Measurements from ENCODE around the gene ROR1. TPM values are rescaled to one million over a fixed set of nuclear protein-coding genes. Genes with fewer than 3 reads are reported as not detected.

The ROR1 gene
- total and polyA plus RNA-seq, 7 donors, result 0.13 to 2.8 (median 1.2) TPM

GRCh38 chr1:63819795-63820194, 46.0 kb downstream of the ROR1 start:
- TF ChIP-seq CTCF (IDR thresholded peaks at IDR 0.05), result no peak
- intact Hi-C loops (cut with DNase I), result no loop called here
- no peak overlapping the region for H3K4me3 ChIP-seq
- ATAC-seq (no peak), DNase-seq (no peak)
- H3K4me1 ChIP-seq, result peaks cover 19% of the 10 kb centered on the region
- H3K36me3 ChIP-seq (ENCODE audit: insufficient read depth in 1 of 2, low read depth in 1 of 2), result no peaks in the 10 kb centered on the region
- 97 to 98% (median 97%) methylated on average over 2 of the region's 2 CpGs for WGBS, 3 donors
- no peak overlapping the region for H3K27ac ChIP-seq
- H3K27me3 ChIP-seq (ENCODE audit: insufficient read depth in 3 of 3, low read length in 2 of 3), result no peaks in the 10 kb centered on the region
- H3K9me3 ChIP-seq, result no peaks in the 10 kb centered on the region

GRCh38 chr1:63821091-63822005, 47.5 kb downstream of the ROR1 start:
- Histone ChIP-seq H3K27me3 (ENCODE audit: insufficient read depth in 3 of 3, low read length in 2 of 3) (no peaks in the 10 kb centered on the region), H3K4me3 (no peak overlapping the region), H3K27ac (no peak overlapping the region), H3K36me3 (ENCODE audit: insufficient read depth in 1 of 2, low read depth in 1 of 2) (no peaks in the 10 kb centered on the region), H3K9me3 (no peaks in the 10 kb centered on the region), H3K4me1 (peaks cover 19% of the 10 kb centered on the region)
- TF ChIP-seq CTCF (IDR thresholded peaks at IDR 0.05), result no peak
- ATAC-seq (peak in 3 of 4 donors; percentile 28 to 73 (median 59)), DNase-seq (no peak)
- WGBS, 3 donors, result 41 to 47% (median 42%) methylated on average over 8 of the region's 8 CpGs
- intact Hi-C loops (cut with DNase I), result no loop called here

DNA sequence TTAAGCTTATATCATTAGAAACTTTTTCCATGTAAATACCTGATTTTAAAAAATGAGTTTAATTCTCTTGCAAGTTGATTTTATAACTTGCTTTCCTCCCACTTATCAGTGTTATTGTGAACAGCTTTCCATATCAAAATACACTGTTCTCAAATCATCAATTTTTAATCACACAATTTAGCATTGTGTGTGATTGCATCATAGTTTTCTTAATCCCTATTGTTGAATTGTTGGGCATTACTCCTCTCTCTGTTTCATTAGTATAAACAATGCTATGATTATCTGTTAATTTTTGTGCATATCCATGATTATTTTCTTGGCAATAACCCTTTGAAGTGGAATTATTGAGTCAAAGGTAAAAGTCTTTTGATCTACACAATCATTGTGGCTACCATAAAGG, 48.7 kb downstream of the ROR1 start:
- H3K27me3 ChIP-seq (ENCODE audit: insufficient read depth in 3 of 3, low read length in 2 of 3), result no peaks in the 10 kb centered on the region
- DNase-seq, result no peak
- intact Hi-C loops (cut with DNase I), result no loop called here
- no peak overlapping the region for H3K4me3 ChIP-seq
- peaks cover 14% of the 10 kb centered on the region for H3K4me1 ChIP-seq
- ATAC-seq, result no peak
- H3K9me3 ChIP-seq, result no peaks in the 10 kb centered on the region
- no peak overlapping the region for H3K27ac ChIP-seq
- TF ChIP-seq CTCF (IDR thresholded peaks at IDR 0.05), result no peak
- H3K36me3 ChIP-seq (ENCODE audit: insufficient read depth in 1 of 2, low read depth in 1 of 2), result no peaks in the 10 kb centered on the region

DNA sequence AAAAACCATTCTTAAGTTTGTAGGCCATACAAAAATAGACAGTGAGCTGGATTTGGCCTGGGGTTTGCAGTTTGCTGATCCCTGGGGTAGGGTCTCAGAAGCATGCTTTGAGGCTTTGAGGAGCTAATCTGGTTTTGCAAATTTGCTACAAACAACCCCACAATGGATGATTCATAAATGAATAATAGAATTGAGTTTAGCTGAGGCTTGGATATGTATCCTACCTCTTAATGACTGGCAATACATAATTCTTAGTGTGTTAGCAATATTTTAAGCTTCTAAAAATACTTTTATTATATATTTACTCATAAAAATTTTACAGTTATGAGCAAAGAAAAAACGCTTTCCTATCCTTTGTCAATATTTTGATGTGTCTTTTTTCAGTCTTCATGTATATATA, 50.6 kb downstream of the ROR1 start:
- Histone ChIP-seq H3K27me3 (ENCODE audit: insufficient read depth in 3 of 3, low read length in 2 of 3) (no peaks in the 10 kb centered on the region), H3K4me1 (peaks cover 33% of the 10 kb centered on the region), H3K27ac (no peak overlapping the region), H3K9me3 (no peaks in the 10 kb centered on the region), H3K4me3 (no peak overlapping the region), H3K36me3 (ENCODE audit: insufficient read depth in 1 of 2, low read depth in 1 of 2) (no peaks in the 10 kb centered on the region)
- DNase-seq (no peak), ATAC-seq (no peak)
- intact Hi-C loops (cut with DNase I), result no loop called here
- TF ChIP-seq CTCF (IDR thresholded peaks at IDR 0.05), result no peak
- 82 to 87% (median 86%) methylated on average over 1 of the region's 1 CpG for WGBS, 3 donors
